AG20443 (cell line): ENCODE measurements around the gene KIAA0825.
A peak's percentile ranks its signal among the peaks of the same experiment; 100 is the strongest.

ENCODE experiments used
- DNase-seq: peaks from one replicate; pipeline ENCODE4 v3.0.0; 2012; ENCODE audit warnings: low spot score, mixed read lengths

The KIAA0825 gene

DNA sequence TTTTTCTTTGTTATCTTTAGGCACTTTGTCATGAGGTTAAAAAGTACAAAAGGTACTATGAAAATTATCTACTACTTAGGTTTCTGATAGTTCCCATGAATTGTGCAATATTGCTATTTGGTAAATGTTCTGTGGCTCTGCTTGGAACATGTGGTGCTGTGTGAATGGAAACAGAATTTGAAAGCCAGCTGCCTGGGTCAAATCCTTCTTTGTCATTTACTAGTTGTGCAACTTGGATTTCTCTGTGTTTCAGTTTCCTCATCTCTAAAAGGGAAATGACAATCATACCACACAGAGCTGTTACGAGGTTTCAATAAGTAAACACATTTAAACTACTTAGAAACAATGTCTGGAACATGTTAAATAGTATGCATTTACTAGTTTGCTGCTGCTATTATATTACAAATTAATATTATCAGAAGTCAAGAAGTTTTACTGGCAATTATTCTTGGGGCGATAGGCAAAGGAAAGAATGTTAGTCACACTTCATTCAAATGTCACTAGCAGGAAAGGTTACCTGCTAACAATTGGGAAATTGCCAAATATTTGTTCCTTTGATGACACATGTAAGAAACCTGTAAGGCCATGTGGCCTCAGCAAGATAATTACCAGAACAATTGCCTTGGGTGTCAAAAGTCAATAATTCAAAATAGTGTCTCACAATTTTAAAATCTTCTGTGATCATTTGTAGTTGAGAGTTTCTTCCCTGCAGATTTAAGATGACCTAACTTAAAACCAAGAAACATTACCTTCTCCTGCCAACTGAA is 184.8 kb downstream of the KIAA0825 start:
- peak; percentile 65 for DNase-seq

GRCh38 chr5:94432499-94432898 is 185.9 kb downstream of the KIAA0825 start:
- DNase-seq = peak; percentile 32

- DNase-seq = no peak
These were observed 186.7 kb downstream of the KIAA0825 start for GRCh38 chr5:94431696-94432095.

DNA sequence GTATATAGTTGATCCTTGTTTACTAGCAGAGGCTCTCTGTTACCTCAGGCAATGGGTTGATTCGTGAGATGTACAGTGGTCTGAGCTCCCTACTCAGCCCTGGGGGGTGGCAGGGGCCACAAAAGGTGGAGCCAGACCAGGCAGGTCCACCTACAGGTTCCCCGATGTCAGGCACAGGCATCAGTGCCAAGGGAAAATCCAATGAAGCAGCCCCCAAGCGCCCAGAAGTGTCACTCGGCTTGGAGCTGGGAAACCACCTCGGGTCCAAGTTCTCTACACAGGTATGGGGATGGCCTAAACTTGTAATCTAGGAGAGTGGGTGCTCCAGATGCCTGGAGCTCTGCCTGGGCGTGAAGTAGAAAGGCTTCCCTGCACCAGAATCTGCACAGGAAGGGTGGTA is 188.8 kb downstream of the KIAA0825 start:
- no peak for DNase-seq

DNA sequence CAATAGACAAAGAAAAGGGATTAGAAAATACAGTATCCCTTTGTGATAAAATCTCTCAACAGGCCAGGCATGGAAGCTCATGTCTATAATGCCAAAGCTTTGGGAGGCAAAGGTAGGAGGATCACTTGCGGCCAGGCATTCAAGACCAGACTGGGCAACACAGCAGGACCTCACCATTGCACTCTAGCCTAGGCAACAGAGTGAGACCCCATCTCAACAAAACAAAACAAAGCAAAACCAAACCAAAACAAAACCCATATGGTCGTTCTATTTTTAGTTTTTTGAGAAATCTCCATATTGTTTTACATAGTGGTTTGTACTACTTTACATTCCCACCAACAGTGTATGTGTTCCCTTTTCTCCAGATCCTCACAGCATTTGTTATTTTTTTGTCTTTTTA is 193.0 kb downstream of the KIAA0825 start:
- DNase-seq = no peak

DNA sequence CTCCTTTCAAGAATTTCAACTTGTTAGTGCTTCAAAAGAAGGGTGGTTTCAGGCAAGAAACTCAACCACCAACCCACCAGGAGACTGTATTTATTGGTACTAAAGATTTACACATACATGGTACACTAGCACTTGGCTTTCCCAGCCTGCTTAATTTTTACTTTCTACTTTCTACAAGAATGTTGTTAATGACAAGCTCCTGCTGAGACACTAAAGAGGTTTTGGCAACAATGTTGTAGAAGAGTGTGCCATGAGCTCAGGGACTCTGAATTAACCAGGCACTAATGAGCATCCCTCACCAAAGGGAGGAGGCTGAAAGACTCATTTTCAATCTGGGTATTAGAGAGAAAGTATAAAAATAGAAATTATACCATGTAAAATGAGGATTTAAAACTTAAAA is 195.0 kb downstream of the KIAA0825 start:
- no peak for DNase-seq

GRCh38 chr5:94422812-94423211 is 195.6 kb downstream of the KIAA0825 start:
- no peak for DNase-seq

DNA sequence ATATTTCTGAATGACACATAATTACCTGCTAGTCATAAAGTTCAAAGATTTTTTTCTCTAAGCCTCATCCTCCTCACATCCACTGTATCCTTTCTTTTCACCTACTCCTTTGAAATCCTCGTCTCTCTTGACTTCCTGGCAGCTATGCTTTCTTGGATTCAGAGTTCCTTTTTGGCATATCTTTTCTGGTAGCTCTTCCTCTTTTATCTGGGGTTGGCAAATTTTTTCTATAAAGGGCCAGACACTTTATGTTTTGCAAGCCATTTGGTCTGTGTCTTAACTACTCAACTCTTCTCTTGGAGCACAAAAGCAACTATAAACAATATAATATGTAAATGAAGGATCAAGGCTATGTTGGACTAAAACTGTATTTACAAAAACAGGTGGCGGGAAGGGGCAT is 197.5 kb downstream of the KIAA0825 start:
- no peak for DNase-seq

DNA sequence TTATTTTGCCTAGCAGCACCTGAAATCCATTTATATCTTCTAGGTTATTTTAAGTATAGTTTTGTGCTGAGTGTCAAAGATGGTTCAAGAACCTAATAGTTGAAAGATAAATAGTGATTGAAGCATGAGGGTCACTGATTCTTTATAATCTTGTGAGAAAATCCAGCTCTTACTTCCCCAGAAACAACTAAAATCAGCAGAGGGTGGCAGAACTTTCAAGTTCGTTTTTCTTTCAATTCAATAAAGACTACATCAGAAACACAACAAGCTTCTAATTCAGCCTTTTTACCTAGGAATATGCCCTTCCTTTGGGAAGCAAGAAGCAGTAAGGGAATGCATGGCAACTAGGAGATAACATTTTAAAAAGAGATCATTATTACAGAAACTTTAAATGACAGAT is 202.6 kb downstream of the KIAA0825 start:
- no peak for DNase-seq

GRCh38 chr5:94409440-94409839 is 209.0 kb downstream of the KIAA0825 start:
- DNase-seq = no peak

DNA sequence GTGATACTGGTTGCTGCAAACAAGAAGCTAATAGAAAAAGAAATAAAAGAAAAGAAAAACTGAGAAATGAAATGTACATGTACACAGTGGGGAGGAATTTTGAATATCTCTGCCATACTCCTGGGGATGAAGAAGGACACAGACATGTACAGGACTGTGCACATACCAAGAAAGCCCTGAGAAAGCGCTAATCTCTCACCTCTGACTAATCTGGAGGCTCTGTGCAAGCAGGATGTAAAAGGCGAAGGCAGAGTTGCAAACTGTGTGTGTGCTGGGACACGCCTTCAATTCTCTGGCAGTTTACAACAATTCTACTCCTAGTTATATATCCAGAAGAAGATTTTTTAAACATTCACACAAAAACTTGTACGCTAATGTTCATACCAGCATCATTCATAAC is 211.4 kb downstream of the KIAA0825 start:
- no peak for DNase-seq

GRCh38 chr5:94403483-94403882 is 214.9 kb downstream of the KIAA0825 start:
- no peak for DNase-seq

DNA sequence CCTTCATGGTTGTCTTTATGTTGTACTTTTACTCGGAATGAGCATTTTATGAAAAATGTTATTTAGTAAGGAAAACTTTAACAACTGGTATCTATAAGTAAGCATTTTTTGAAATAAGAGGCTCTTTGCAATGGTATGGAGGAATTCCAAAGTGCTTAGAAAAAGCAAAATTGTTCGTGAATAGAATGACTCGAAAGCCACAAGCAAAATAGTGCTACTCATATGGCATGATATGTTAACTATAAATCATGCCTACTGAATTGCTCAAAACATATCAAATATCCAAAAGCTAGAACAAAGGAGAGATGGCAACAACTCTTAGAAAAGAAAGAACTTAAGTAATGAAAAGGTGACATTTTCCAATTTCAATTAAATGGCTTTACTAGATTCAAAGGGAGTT is 216.3 kb downstream of the KIAA0825 start:
- no peak for DNase-seq

DNA sequence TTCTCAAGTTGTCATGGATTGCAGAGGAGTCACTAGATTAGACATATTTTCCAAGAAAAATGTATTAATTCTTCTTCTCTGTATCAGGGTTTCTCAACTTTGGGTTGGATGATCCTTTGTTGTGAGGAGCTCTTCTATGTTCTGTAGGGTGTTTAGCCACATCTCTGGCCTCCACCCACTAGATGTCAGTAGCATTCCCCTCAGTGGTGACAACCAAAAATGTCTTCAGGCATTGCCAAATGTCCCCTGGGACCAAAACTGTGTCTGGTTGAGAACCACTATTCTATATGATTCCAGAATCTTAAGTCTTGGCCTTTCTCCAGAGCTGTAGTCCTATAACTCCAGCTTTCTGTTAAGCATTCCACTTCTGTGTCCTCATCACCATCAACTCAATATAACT is 220.9 kb downstream of the KIAA0825 start:
- no peak for DNase-seq

- no peak for DNase-seq
These were observed 221.7 kb downstream of the KIAA0825 start for GRCh38 chr5:94396687-94397086.

DNA sequence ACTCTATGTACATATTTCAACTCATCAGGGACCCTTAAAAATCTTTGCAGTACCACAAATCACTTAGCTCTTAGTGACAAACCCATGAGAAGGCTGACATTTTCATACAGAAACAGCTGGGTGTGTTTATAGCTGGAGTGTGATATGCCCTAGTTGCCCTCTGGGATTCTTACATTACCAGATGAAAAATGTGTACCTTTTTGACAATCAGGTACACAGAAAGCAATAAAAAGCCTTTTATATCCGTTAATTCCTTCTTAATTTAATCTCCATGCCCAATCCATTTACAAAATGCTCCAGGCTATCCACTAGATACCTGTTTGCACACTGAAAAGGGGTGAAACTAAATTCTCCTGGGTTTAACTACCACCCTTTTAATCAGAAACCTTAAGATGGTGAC is 222.9 kb downstream of the KIAA0825 start:
- DNase-seq = no peak

DNA sequence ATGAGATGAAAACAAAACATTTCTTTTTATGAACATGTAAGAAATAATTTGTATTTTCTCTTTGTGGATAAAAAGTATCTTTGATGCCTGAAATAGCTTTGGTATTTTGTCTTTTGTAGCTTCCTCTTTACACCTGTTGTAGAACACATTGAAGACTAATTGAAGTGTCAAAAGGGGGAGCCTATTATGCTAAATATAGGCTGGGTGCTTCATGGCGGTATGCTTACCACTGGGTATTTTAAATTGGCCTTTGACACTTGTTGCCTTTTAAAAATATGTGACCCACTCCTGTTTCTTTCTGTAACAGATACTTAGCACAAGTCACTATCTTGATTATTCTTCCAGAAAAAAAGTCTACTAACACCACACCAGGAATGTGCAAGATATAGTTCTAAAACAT is 226.4 kb downstream of the KIAA0825 start:
- DNase-seq = no peak

- no peak for DNase-seq
These were observed 228.9 kb downstream of the KIAA0825 start for GRCh38 chr5:94389515-94389899.

DNA sequence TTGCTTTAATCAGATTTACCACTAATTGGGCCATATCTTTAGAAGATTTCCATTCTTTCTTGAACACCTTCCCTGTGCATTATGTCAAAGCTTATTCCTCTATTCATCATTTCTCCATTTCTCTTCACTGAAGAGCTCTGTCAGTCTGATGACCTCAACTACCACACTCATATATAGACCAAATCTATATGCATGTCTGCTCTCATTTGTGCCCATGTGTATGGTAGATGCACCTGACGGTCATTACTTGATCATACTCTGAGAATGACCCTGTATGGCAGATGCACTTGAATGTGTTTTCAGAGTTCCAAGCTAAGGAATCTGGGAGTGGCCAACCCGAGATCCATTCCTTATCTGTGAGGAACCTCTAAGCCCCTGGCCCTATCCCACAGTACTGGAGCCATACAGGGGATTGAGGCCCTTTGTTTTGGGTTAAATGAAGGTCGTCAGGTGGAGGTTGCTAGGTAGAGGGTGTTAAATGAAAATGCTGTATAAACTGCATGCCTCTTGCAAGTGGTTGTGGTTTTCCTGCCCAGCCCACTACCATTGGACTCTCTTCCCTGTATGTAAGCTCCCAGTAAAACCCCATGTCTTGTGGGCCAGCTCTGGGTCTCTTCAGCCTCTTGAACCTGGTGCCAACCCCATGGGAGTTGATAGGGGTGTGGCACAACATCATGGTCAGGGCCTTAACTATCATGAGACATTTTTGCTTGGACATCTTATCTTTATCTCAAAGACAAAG is 229.5 kb downstream of the KIAA0825 start:
- DNase-seq = no peak

- DNase-seq = no peak
These were observed 232.6 kb downstream of the KIAA0825 start for GRCh38 chr5:94385767-94386166.

DNA sequence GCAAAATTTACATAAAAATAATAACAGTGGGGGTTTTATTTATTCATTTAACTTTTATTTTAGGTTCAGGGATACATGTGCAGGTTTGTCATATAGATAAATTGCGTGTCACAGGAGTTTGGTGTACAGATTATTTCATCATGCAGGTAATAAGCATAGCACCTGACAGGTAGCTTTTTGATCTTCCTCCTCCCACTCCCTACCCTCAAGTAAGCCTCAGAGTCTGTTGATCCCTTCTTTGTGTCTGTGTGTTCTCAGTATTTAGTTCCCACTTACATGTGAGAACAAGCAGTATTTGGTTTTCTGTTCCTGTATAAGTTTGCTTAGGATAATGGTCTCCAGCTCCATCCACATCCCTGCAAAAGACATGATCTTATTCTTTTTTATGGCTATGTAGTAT is 240.3 kb downstream of the KIAA0825 start:
- no peak for DNase-seq

GRCh38 chr5:94376672-94377345 is 241.6 kb downstream of the KIAA0825 start:
- no peak for DNase-seq

DNA sequence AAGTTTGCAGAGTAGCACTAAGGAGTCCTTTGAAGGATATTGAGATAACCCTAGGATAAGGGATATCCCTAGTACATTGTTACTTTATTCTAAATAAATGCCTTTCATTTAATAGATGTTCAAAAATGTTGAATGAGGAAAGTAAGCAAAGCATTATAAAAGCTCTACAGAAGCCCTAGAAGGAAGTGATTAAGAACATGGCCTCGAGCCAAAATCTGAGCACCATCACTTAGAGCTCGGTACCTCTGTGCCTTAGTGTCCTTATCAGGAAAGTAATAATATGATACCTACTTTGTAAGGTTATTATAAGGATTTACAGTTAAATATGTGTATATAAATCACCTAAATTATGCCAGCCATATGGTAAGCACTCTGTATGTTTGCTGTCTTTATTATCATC is 242.6 kb downstream of the KIAA0825 start:
- no peak for DNase-seq
